WTC11 (cell line): ENCODE data around the gene YBX3. TPM values are rescaled to one million over a fixed set of nuclear protein-coding genes. Genes with fewer than 3 reads are reported as not detected.
A peak's percentile ranks its signal among the peaks of the same experiment; 100 is the strongest.

Experiments used
- ATAC-seq: fragments of 200-7000 bp; cut with Tn5 transposase; 2 replicates; pipeline ENCODE4 v1.10.0; 2021; ENCODE audit warnings: mild to moderate bottlenecking, moderate library complexity
- CTCF ChIA-PET: fragments of 300-600 bp; sonication (Branson Sonifier 250); formaldehyde crosslinking; loops from one replicate; lab custom pipeline; 2021; ENCODE audit warnings: antibody characterized with exemption; lab: Charles Lee
- POLR2A ChIA-PET: fragments of 350-600 bp; sonication (Branson Sonifier 250); formaldehyde crosslinking; loops from one replicate; lab custom pipeline; 2021; ENCODE audit warnings: antibody characterized with exemption; lab: Charles Lee
- DNase-seq: peaks from one replicate; pipeline ENCODE4 v3.0.0; 2021; ENCODE audit warnings: low spot score
- H3K27ac Mint-ChIP-seq: 2 replicates; pipeline ENCODE4 v1.8.0; 2021; ENCODE audit warnings: mixed read lengths
- H3K27me3 Mint-ChIP-seq: 2 replicates; pipeline ENCODE4 v1.8.0; 2021; ENCODE audit warnings: low read depth, mild to moderate bottlenecking, moderate library complexity, mixed read lengths
- H3K36me3 Mint-ChIP-seq: 2 replicates; pipeline ENCODE4 v1.8.0; 2021; ENCODE audit warnings: mixed read lengths
- H3K4me1 Mint-ChIP-seq: 2 replicates; pipeline ENCODE4 v1.8.0; 2022; ENCODE audit warnings: mixed read lengths
- H3K4me3 Mint-ChIP-seq: 2 replicates; pipeline ENCODE4 v1.8.0; 2021; ENCODE audit warnings: mild to moderate bottlenecking, moderate library complexity, mixed read lengths
- H3K9me3 Mint-ChIP-seq: 2 replicates; pipeline ENCODE4 v1.8.0; 2021; ENCODE audit warnings: mixed read lengths
- AFF4 ChIP-seq: sonication (generic); formaldehyde crosslinking; IDR thresholded peaks from 2 replicates; pipeline ENCODE4 v1.8.1; 2023; ENCODE audit warnings: mild to moderate bottlenecking, missing genetic modification reagents, borderline replicate concordance
- AR ChIP-seq: fragments of 250-450 bp; sonication (Bioruptor Pico); IDR thresholded peaks from 2 replicates; pipeline ENCODE4 v1.9.0; 2021; ENCODE audit warnings: mild to moderate bottlenecking
- ELF4 ChIP-seq: sonication (generic); formaldehyde crosslinking; IDR thresholded peaks from 2 replicates; pipeline ENCODE4 v1.8.1; 2022; ENCODE audit warnings: low read depth, mild to moderate bottlenecking, moderate library complexity, missing genetic modification reagents
- EMX1 ChIP-seq: fragments of 250-450 bp; sonication (Bioruptor Pico); IDR thresholded peaks from 2 replicates; pipeline ENCODE4 v1.8.0; 2021; ENCODE audit warnings: mild to moderate bottlenecking
- ETV6 ChIP-seq: sonication (generic); formaldehyde crosslinking; IDR thresholded peaks from 2 replicates; pipeline ENCODE4 v1.8.1; 2022; ENCODE audit warnings: mild to moderate bottlenecking, missing genetic modification reagents
- GTF2I ChIP-seq: fragments of 250-450 bp; sonication (Bioruptor Pico); conservative IDR thresholded peaks from 2 replicates; pipeline ENCODE4 v1.4.0; 2021; ENCODE audit warnings: mild to moderate bottlenecking
- IRF2 ChIP-seq: sonication (generic); formaldehyde crosslinking; IDR thresholded peaks from 2 replicates; pipeline ENCODE4 v1.8.0; 2022; ENCODE audit warnings: low read depth, missing genetic modification reagents, borderline replicate concordance
- KAT7 ChIP-seq: sonication (generic); formaldehyde crosslinking; IDR thresholded peaks from 2 replicates; pipeline ENCODE4 v1.8.1; 2023; ENCODE audit warnings: missing genetic modification reagents, mild to moderate bottlenecking, borderline replicate concordance
- NFATC4 ChIP-seq: fragments of 250-450 bp; sonication (Bioruptor Pico); IDR thresholded peaks from 2 replicates; pipeline ENCODE4 v1.9.0; 2021; ENCODE audit warnings: mild to moderate bottlenecking
- PREB ChIP-seq: sonication (generic); formaldehyde crosslinking; IDR thresholded peaks from 2 replicates; pipeline ENCODE4 v1.8.1; 2022; ENCODE audit warnings: mild to moderate bottlenecking, missing genetic modification reagents, moderate library complexity, borderline replicate concordance
- SMAD3 ChIP-seq: sonication (generic); formaldehyde crosslinking; IDR thresholded peaks from 2 replicates; pipeline ENCODE4 v1.8.0; 2022; ENCODE audit warnings: missing genetic modification reagents, mild to moderate bottlenecking, borderline replicate concordance
- TP53 ChIP-seq: sonication (generic); formaldehyde crosslinking; IDR thresholded peaks from 2 replicates; pipeline ENCODE4 v1.8.1; 2023; ENCODE audit warnings: mild to moderate bottlenecking, missing genetic modification reagents
- ZNF232 ChIP-seq: sonication (generic); formaldehyde crosslinking; IDR thresholded peaks from 2 replicates; pipeline ENCODE4 v1.8.0; 2022; ENCODE audit warnings: mild to moderate bottlenecking, missing genetic modification reagents
- ZNF281 ChIP-seq: sonication (generic); formaldehyde crosslinking; IDR thresholded peaks from 2 replicates; pipeline ENCODE4 v1.8.0; 2023; ENCODE audit warnings: mild to moderate bottlenecking, missing genetic modification reagents
- ZNF416 ChIP-seq: fragments of 250-450 bp; sonication (Bioruptor Pico); IDR thresholded peaks from 2 replicates; pipeline ENCODE4 v1.9.0; 2021; ENCODE audit warnings: mild to moderate bottlenecking, inconsistent platforms
- ZNF671 ChIP-seq: fragments of 250-450 bp; sonication (Bioruptor Pico); IDR thresholded peaks from 2 replicates; pipeline ENCODE4 v1.8.0; 2021; ENCODE audit warnings: mild to moderate bottlenecking
- total RNA-seq: library from RNA; stranded (reverse); gene quantifications from 3 replicates; pipeline ENCODE4 v1.2.3, GENCODE V29; 2021
- TF ChIP-seq, protein P1 (sequence below): fragments of 200-600 bp; IDR thresholded peaks from 2 replicates; pipeline ENCODE4 v1.8.0; 2022; ENCODE audit warnings: antibody characterized with exemption
- TF ChIP-seq, protein P2 (sequence below): sonication (generic); formaldehyde crosslinking; IDR thresholded peaks from 2 replicates; pipeline ENCODE4 v1.8.0; 2023; ENCODE audit warnings: missing genetic modification reagents
- TF ChIP-seq, protein P3 (sequence below): fragments of 250-450 bp; sonication (Bioruptor Pico); IDR thresholded peaks from 2 replicates; pipeline ENCODE4 v1.9.0; 2021; ENCODE audit warnings: mild to moderate bottlenecking
- TF ChIP-seq, protein P4 (sequence below): fragments of 250-450 bp; sonication (Bioruptor Pico); IDR thresholded peaks from 2 replicates; pipeline ENCODE4 v2.1.2; 2022; ENCODE audit warnings: mild to moderate bottlenecking, moderate library complexity

The YBX3 gene
- total RNA-seq, 1 experiment from 2014 or later = 396 TPM

- H3K4me3 Mint-ChIP-seq = no peak overlapping the region
- TF ChIP-seq ZNF671 (no peak), AR (CRISPR knock-in tag) (no peak), PREB (CRISPR knock-in tag) (no peak), ZNF416 (no peak), NFATC4 (CRISPR knock-in tag) (no peak), GTF2I (no peak), ELF4 (CRISPR knock-in tag) (no peak)
- TF ChIP-seq, protein P1, sequence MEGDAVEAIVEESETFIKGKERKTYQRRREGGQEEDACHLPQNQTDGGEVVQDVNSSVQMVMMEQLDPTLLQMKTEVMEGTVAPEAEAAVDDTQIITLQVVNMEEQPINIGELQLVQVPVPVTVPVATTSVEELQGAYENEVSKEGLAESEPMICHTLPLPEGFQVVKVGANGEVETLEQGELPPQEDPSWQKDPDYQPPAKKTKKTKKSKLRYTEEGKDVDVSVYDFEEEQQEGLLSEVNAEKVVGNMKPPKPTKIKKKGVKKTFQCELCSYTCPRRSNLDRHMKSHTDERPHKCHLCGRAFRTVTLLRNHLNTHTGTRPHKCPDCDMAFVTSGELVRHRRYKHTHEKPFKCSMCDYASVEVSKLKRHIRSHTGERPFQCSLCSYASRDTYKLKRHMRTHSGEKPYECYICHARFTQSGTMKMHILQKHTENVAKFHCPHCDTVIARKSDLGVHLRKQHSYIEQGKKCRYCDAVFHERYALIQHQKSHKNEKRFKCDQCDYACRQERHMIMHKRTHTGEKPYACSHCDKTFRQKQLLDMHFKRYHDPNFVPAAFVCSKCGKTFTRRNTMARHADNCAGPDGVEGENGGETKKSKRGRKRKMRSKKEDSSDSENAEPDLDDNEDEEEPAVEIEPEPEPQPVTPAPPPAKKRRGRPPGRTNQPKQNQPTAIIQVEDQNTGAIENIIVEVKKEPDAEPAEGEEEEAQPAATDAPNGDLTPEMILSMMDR = peak; percentile 37
- TF ChIP-seq, protein P2, sequence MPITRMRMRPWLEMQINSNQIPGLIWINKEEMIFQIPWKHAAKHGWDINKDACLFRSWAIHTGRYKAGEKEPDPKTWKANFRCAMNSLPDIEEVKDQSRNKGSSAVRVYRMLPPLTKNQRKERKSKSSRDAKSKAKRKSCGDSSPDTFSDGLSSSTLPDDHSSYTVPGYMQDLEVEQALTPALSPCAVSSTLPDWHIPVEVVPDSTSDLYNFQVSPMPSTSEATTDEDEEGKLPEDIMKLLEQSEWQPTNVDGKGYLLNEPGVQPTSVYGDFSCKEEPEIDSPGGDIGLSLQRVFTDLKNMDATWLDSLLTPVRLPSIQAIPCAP (CRISPR knock-in tag) = no peak
- no peaks in the 10 kb centered on the region for H3K36me3 Mint-ChIP-seq
- CTCF ChIA-PET = interaction anchor here (0.6 to 3.4 kb wide), 24 partner anchors 8 to 1262 kb away, joined by 3 to 66 read pairs (median 4); partner anchors contain the start of gene SMIM10L1
- no peaks in the 10 kb centered on the region for H3K4me1 Mint-ChIP-seq
- DNase-seq = no peak
- POLR2A ChIA-PET = interaction anchor here (1.1 kb wide), 1 partner anchor 198 kb away, joined by 3 read pairs; no protein-coding TSS in a partner anchor
- no peak for ATAC-seq
- H3K9me3 Mint-ChIP-seq = no peaks in the 10 kb centered on the region
- H3K27me3 Mint-ChIP-seq = peaks cover 6% of the 10 kb centered on the region
- H3K27ac Mint-ChIP-seq = no peak overlapping the region
Measured at GRCh38 chr12:10771132-10771733, 48.1 kb upstream of the YBX3 start.

DNA sequence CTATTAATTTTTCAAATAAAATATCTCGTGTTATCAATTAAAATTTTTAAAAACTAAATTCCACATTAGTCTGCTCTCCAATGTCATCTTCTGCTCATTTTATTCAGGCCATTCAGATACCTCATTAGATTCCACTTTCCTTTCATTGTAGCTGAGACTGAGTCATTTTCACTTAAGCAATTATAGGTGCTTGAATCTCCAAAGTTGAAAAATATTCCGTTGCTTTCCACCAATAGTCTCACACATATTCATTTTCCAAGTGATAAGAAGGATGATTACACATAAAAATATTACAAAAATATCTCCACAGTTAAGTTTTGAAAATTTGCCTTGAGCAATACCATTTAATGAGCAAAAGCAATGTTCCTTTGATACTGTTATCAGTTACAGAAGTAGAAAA lies 36.5 kb upstream of the YBX3 start:
- POLR2A ChIA-PET = no interaction called here
- CTCF ChIA-PET = interaction anchor here (1.9 kb wide), 1 partner anchor 9 kb away, joined by 4 read pairs; no protein-coding TSS in a partner anchor
- peaks cover 15% of the 10 kb centered on the region; the same call in 1 of the 2 replicates for H3K27me3 Mint-ChIP-seq
- no peak for TF ChIP-seq IRF2 (CRISPR knock-in tag)
- TF ChIP-seq AFF4 (CRISPR knock-in tag) = no peak
- no peak for TF ChIP-seq ETV6
- TF ChIP-seq, protein P3, sequence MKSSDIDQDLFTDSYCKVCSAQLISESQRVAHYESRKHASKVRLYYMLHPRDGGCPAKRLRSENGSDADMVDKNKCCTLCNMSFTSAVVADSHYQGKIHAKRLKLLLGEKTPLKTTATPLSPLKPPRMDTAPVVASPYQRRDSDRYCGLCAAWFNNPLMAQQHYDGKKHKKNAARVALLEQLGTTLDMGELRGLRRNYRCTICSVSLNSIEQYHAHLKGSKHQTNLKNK (CRISPR knock-in tag) = no peak
- TF ChIP-seq ZNF232 = no peak
- TF ChIP-seq, protein P4, sequence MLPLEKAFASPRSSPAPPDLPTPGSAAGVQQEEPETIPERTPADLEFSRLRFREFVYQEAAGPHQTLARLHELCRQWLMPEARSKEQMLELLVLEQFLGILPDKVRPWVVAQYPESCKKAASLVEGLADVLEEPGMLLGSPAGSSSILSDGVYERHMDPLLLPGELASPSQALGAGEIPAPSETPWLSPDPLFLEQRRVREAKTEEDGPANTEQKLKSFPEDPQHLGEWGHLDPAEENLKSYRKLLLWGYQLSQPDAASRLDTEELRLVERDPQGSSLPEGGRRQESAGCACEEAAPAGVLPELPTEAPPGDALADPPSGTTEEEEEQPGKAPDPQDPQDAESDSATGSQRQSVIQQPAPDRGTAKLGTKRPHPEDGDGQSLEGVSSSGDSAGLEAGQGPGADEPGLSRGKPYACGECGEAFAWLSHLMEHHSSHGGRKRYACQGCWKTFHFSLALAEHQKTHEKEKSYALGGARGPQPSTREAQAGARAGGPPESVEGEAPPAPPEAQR (CRISPR knock-in tag) = no peak
- TF ChIP-seq SMAD3 = no peak
- TF ChIP-seq KAT7 (CRISPR knock-in tag) = no peak
- no peak for TF ChIP-seq TP53 (CRISPR knock-in tag)
- no peak for TF ChIP-seq EMX1 (CRISPR knock-in tag)
- no peak for TF ChIP-seq ZNF281 (CRISPR knock-in tag)

More for the DNA sequence above, 36.5 kb upstream of the YBX3 start:
- H3K4me1 Mint-ChIP-seq = no peaks in the 10 kb centered on the region
- H3K9me3 Mint-ChIP-seq = peaks cover 21% of the 10 kb centered on the region
- H3K27ac Mint-ChIP-seq = no peak overlapping the region
- H3K36me3 Mint-ChIP-seq = peaks cover 15% of the 10 kb centered on the region
- ATAC-seq (no peak), DNase-seq (no peak)
- H3K4me3 Mint-ChIP-seq = no peak overlapping the region
